Upper lobe of left lung (tissue), 4 donors: ENCODE measurements around the gene DDX6.
"Not testable (repeated sequence)": the region's sequence is repeated elsewhere in the genome, so short reads cannot be mapped to it uniquely, and the experiment has no call there.

Experiments used
- CTCF ChIP-seq, 6 experiments: fragments of 450-650 bp in 4 of 6; fragments of 200-600 bp in 2 of 6; sonication (generic) in 2 of 6; IDR thresholded peaks; one replicate each; pipeline ENCODE4 v1.5.1; 2016 to 2019; ENCODE audit warnings: antibody characterized with exemption in 6 of 6
- EP300 ChIP-seq, 4 donors: sonication (generic); formaldehyde crosslinking; IDR thresholded peaks; one replicate each; pipeline ENCODE4 v1.5.1; 2017; ENCODE audit warnings: antibody characterized with exemption in 4 of 4, control low read depth in 2 of 4
- POLR2A ChIP-seq, 4 donors: fragments of 450-650 bp; IDR thresholded peaks; one replicate each; pipeline ENCODE4 v1.5.1; 2016 to 2017; ENCODE audit warnings: antibody characterized with exemption in 4 of 4, mild to moderate bottlenecking in 2 of 4
- POLR2AphosphoS5 ChIP-seq, 2 donors: sonication (generic); formaldehyde crosslinking; IDR thresholded peaks; one replicate each; pipeline ENCODE4 v1.5.1; 2017; ENCODE audit warnings: antibody characterized with exemption in 2 of 2

- not testable (repeated sequence) for TF ChIP-seq CTCF, POLR2AphosphoS5, POLR2A, EP300 (IDR thresholded peaks at IDR 0.05)
Measured at GRCh38 chr11:118765095-118765691, 25.8 kb downstream of the DDX6 start.
